ENCODE results near the gene NR4A1.
A peak's percentile ranks its signal among the peaks of the same experiment; 100 is the strongest.

The NR4A1 gene

DNA sequence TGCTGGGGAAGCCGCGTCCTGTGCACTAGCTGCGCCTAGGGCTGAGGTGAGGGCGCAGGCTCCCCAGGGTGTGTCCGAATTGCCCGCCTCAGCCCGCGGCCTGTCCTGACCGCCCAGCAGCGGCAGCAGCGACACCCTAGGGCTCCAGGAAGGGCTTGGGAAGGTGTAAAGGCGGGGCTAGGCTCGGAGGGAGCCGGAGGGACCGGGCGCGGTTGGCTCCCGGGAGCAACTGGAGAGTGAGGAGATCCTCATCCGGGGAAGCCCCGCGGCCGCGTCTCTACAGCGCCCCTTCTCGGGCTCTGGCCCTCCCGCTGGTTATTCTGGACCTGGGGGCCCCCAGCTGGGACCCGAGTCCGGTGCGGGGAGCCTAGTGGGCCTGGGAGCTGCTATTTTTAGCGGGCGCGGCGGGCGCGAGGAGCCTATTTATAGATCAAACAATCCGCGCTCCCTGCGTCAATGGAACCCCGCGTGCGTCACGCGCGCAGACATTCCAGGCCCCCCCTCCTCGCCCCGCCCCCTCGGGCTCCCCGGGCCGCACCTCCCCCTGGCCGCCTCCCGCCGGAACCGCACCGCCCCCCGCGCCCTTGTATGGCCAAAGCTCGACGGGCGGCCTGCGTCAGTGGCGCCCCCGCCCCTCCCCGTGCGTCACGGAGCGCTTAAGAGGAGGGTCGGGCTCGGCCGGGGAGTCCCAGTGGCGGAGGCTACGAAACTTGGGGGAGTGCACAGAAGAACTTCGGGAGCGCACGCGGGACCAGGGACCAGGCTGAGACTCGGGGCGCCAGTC lies at the start of gene NR4A1:
TSS of gene NR4A1 (plus strand) at position 685 of the 784 bp plus-strand sequence. CDS start 2,887 bp downstream, outside the sequence.
- DNase-seq = peak; percentile 34 to 91

DNA sequence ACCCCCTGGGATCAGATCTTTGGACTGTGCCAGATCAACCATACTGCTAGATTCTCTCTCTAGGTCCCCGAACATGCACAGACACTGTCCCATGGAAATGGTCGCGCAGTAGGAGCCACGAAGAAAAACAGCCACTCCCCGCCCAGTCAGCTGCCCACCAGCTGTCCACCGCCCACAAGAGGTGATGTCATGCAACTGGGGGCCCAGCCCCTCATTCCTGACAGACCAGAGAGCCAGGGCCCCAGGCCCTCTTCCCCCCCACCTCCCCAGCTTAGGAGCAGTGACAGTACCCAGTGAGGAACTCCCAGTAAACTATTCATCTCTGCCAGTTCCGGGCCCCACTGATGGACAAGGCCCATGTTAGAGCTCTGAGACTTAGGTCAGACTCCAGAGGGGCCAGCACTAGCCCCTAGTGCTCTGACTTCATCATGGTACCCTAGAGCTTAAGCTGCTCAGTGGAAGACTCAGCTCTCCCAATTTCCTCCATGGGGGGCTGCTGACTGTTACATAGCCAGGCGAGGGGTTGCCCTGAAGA lies 48.2 kb upstream of the NR4A1 start:
- DNase-seq = no peak

DNA sequence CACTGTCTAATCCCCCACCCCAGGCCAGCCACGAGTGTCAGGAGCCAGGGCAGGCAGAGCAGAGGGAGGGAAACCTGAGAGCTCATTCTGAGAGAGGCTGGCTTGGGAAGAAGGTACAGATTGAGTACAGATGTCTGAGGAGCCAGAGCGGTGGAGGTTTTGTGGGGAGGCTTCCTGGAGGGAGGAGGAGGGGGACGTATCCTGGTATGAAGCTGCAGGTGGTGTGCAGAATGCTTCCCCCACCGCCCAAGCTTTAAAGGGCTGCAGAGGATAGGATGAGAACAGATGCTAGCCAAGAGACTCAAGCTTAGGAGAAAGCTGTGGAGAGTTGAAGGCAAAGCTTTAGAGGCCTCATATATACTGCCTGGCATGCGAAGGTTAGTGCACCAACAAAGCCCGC lies 47.7 kb upstream of the NR4A1 start:
- no peak for DNase-seq

DNA sequence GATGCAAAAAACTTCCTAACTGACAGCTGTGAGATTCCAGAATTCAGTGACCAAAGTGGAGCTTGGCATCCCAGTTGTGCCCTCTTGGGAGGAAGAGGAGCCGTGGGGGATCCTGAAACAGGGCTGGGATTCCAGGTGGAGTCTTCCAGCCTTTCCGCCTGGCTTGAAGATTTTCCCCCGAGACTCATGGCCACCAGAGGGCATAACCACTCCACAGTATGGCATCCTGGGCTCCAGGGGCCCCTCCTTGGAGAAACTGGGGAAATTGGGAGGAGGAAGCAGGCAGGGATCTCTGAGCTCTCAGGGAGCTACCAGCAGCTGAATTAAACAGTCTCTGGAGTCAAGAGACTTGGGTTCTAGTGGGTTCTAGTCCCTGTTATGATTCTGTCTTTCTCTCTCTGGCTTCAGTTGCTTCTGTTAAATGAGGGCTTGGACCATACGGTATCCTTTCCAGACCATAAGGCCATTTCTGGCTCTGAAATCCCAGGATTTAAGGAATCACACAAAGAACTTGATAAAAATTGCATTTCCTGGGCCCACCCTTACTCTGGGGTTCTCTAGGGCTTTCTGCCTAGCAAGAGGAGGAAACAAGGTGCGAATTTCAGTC lies 47.1 kb upstream of the NR4A1 start:
- no peak for DNase-seq

DNA sequence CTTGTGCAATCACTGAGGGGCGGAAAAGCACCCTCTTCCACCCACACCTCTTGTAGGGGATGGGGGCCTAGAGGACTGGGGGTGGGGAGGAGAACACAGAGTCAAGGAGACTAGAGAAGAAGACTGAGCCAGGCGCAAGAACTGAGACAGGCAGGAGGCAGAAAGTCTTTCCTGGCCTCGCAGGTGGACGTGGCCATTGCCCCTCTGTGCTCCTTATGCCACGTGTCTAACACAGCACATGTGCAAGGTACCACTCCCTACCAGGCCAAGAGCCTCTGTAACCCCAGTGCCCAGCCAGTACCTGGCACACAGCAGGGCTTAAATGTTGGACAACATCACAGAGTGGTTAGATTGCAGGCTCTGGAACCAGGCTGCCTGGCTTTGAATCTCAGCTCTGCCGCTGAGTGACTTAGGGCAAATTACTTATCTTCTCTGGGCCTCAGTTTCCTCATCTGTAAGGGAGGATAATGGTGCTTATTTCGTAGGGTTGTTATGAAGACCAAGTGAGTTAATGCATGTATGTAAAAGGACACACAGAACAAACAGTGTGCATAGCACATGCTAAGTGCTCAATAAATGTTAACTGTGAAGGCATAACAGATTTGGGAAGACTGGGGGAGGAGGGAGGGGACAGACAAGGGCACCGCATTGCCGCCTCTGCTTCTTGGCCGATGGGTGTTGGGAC lies 45.9 kb upstream of the NR4A1 start:
- DNase-seq = no peak

DNA sequence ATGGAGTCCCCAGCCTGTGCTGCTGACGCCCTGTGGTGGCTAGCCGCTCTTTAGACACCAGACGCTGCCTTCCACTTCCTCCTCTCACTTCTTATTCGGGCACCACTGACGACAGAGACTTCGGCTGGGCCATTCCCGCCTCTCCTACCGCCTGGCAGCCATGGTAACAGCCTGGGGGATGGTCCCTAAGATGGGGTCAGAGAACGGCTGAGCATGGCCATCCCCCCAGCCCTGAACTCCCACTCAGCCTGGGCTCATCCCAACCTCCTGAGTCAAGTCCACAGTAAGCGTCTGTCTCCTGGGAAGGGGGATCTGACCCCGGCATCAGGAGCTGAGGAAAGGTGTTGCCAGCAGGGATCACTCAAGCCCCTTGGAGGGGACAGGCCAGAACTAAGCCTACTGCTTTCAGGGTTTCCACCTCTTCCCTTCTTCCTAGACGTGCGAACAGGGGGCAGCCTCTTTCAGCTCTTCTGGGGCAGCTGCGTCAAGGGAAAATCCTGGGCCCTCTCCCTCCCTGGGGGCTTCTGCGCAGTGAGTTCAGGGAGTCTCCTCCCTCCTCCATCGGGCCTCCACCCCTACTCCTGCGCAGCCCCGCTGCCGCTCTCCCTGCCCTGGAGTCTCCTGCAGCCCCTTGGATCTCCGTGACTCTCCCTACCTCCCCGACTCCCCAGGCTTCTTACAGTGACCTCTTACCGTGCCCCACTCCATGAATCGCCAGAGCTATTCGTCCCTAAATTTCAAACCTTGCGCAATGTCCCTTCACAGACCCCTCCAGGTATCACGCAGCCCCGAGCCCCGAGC lies 45.1 kb upstream of the NR4A1 start:
- peak; percentile 31 to 38 for DNase-seq

DNA sequence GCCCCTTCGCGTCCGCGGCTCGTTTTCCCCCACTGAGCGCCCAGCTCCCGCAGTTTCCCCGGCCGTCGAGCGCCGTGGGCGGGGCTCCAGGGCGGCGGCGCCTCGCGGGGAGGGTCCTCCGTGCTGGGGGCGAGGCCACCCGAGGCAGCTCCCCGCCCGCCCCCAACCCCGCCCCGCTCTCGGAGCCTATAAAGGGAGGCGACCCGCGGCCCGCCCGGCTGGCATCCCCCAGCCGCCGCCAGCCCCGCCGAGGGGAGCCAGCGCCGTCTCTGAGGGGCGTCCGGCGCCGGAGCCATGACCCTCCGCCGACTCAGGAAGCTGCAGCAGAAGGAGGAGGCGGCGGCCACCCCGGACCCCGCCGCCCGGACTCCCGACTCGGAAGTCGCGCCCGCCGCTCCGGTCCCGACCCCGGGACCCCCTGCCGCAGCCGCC lies 44.5 kb upstream of the NR4A1 start, which contains the start of gene TAMALIN:
TSS of gene TAMALIN (plus strand) at position 221 of the 432 bp plus-strand sequence. CDS start at position 295, 74 bp downstream.
- peak in 1 of 2 donors; percentile 79 for DNase-seq

DNA sequence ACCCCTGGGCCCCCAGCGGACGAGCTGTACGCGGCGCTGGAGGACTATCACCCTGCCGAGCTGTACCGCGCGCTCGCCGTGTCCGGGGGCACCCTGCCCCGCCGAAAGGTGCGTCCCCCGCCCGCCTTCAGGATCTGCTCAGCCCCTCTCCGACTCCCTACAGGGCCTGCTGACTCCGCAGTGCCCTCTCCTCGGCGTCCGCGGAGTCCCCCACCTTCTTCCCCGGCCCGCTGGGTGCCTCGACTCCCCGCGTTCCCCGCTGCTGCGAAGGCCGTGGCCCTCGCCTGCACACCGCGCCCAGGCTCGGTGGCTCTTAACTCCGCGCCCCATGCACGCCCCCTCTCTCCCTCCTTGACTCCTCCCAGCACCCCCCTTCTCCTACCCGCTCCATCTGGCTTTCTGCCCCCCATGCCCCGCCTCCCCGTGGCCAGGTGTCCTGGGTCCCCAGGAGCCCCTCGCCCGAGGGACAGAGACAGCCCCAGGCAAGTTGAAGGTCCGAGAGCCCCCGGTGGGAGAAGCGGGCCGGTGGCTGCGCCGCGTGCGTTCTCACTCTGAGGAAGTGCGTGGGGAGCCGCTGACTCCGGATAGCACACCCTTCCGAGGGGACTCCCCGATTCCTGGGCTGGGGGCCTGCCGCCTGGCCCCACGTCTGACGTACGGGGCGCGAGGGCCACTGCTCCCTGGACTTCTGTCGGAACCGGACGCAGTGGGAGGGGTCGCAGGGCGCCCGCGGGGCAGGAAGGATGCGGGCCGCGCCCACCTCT lies 43.9 kb upstream of the NR4A1 start:
- peak in 1 of 2 donors; percentile 58 for DNase-seq

DNA sequence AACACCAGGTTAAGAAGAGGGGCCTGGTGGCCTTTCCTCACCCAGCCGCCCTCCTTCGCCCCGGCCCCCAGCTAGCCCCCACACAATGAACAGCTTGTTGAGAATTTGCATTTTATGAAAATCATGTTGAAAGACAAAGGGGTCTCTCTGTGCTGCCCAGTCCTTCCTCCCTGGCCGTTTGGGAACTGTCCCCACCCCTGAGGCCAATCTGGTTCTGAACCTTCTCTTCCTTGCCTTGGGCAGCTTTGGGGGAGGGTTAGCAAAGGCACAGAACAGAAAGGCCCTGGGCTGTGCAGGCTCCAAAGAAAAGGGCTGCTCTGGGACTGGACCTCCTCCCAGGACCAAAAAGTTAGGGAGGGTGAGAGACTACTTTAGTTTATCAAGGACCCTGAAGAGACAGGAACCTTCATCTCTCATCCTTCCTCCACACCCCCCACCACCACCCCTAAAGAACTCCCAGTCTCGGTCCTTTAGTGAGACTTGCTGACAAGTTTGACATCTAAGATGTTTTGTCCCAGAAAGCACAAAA lies 43.2 kb upstream of the NR4A1 start:
- no peak for DNase-seq

DNA sequence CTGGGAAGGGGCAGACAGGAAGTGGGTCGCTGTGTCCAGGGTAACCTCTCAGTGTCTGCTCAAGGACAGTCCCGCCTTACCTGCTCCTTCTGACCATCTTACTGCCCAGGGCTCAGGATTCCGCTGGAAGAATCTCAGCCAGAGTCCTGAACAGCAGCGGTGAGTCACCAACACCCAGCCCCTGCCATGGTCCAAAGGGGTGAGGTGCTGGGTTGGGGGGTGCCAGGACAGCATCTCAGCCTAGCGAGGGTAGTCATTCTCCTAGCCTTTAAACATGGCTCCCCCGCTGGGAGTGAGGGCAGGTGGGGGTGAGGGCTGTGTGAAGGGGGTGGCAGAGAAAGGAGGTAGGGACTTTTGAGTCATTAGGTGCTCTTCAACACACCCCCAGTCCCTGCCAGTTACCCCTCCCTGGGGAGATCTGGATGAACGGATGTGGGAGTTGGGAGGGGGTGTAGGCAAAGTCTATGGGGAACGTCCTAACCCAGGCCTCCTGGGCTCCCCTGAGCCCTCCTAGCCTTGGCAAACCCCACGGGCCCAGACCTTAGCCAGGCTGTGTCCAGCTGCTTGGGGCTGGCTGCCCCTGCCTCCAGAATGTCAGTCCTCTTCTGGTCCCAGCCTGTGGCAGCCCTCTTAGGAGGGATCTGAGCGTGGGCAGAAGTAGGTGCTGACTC lies 42.0 kb upstream of the NR4A1 start:
- no peak for DNase-seq

DNA sequence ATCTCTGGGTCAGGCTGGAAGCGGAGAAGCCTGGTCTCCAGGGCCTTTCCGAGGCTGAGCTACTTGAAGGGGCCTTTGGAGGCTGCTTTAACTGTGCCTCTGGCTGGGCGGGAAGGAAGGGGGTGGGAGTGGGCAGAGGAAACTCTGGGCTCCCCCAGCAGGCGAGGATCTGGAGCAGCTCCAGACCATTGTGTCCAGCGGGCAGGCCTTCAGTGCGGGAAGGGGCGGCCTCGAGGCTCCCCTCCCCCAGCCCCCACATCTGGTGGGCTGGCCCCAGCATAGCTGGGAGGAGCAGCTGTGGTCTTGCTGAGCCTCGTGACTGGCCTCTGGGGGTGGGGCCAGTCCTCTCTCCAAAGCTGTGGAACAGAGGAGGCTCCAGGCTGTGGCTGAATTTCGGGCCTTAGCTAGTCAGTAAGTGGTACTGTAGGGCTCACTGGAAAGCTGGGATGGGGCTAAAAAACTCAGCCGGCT lies 41.1 kb upstream of the NR4A1 start:
- DNase-seq = no peak

DNA sequence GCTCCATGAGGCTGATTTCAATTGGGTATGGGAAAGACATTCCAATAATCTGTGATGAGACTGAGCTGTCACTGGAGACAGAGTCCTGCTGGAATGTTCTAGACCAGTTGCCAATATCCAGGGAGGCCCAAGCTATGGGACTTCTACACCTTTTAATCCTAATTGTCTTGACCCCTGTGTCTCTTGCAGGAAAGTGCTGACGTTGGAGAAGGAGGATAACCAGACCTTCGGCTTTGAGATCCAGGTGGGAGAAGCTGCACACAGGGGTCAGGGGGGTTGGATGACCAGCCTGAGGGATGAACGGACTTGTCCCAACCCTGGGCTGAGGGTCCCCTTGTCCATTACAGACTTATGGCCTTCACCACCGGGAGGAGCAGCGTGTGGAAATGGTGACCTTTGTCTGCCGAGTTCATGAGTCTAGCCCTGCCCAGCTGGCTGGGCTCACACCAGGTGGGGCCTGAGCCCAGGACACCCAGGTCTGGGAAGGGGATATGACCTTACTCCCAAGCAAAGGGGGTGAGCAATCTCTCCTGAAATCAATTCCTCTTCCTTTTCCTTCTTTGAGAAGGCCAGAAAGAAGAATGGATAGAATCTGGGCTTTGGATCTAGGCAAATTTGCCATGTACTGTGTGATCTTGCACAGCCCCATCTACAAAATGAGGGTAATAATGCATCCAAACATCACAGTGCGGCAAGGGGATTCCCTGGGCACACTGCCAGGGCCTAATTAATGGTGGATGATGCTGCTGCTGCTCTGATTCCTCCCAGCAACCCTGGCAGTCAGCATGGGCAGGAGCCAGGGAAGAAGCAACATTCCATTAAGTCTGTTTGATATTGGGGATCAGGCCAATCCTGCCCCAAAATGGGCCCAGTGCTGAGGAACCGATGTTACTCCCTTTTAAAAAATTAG lies 40.3 kb upstream of the NR4A1 start:
- no peak for DNase-seq

DNA sequence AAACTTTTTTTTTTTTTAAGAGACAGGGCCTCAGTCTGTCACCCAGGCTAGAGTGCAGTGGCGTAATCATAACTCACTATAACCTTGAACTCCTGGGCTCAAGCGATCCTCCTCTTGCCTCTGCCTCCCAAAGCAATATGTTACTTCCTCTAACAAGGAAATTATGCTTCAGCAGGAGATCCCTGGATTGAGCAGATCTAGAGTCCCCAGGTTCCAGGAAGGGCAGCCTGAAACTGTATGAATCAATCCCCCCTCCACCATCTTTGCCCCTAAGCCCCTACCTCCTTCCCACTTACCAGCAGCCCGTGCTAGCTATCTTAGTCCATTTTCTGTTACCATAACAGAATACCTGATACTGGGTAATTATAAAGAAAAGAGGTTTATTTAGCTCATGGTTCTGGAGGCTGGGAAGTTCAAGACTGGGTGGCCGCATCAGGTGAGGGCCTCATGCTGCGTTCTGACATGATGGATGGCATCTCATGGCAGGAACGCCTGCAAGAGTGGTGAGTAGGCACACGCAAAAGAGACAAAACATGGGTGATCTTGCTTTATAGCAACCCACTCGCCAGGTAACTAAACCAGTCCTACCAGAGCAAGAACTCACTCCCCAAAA lies 39.5 kb upstream of the NR4A1 start:
- DNase-seq = no peak

DNA sequence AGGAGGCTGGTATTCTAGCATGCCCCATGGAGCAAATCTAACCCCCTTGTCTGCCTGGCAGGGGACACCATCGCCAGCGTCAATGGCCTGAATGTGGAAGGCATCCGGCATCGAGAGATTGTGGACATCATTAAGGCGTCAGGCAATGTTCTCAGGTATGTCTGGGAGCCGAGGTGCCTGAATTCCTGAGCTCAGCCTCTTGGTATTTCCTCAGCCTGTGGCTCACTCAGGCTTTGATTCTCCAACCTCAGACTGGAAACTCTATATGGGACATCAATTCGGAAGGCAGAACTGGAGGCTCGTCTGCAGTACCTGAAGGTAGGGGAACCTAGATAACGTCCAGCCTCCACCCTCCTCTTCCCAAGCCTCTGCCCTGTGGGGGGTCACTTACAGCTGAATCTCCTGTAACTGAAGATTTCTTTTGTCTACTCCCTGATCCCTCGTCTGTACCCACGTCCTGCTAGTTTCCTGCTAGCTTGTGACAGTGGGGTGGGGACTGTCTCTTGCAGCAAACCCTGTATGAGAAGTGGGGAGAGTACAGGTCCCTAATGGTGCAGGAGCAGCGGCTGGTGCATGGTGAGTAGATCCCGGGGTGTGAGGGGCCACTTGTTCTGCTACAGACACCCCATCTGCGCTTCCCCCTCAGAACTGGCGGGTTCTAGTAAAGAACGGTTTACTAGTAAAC lies 37.5 kb upstream of the NR4A1 start:
- no peak for DNase-seq

DNA sequence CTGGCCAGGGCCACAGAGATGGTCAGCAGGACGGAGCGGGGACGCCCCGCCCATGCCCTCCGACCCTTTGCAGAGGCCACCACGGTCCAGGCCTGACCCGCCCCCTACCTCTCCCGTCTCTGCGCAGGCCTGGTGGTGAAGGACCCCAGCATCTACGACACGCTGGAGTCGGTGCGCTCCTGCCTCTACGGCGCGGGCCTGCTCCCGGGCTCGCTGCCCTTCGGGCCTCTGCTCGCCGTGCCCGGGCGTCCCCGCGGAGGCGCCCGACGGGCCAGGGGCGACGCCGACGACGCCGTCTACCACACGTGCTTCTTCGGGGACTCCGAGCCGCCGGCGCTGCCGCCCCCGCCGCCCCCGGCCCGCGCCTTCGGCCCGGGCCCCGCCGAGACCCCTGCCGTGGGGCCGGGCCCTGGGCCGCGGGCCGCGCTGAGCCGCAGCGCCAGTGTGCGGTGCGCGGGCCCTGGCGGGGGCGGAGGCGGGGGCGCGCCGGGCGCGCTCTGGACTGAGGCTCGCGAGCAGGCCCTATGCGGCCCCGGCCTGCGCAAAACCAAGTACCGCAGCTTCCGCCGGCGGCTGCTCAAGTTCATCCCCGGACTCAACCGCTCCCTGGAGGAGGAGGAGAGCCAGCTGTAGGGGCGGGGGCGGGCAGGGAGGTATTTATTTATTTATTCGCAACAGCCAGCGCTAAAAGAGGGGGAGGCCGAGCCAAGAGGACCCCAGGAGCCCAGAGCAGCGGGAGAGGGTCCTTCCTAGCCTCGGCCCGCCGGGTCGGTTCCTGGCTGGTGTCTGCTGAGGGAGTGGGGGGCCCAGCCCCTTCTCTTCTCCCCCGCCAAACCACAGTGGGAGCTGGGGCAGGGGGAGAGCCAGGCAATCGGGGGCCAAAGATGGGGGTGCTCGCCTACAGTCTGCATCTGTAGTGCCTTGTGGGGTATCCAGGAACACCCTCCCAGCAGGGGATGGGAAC lies 36.4 kb upstream of the NR4A1 start:
- no peak for DNase-seq

DNA sequence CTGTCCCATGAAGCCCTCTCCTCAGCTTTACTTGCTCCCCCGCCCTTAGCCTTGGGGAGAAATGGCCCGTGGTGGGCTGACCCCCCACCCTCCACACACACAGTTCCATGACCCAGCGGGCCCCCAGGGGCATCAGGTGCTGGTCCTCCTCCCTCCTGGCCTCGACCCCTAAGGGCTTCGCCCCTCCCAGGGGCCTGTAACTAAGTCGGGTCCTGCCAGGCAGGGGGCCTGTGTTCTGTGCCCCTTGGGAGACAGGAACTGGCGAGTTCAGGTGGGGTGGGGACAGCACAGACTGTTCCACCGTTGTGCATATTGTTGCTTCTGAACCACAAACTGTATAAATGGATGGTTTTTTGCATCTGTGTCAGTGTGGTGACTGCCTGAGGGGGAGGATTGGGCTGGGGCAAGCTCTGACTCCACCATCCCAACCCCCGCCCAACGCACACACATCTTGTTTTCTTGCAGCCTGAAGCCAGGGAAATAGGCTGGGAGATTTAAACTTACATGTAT lies 35.7 kb upstream of the NR4A1 start:
- no peak for DNase-seq

DNA sequence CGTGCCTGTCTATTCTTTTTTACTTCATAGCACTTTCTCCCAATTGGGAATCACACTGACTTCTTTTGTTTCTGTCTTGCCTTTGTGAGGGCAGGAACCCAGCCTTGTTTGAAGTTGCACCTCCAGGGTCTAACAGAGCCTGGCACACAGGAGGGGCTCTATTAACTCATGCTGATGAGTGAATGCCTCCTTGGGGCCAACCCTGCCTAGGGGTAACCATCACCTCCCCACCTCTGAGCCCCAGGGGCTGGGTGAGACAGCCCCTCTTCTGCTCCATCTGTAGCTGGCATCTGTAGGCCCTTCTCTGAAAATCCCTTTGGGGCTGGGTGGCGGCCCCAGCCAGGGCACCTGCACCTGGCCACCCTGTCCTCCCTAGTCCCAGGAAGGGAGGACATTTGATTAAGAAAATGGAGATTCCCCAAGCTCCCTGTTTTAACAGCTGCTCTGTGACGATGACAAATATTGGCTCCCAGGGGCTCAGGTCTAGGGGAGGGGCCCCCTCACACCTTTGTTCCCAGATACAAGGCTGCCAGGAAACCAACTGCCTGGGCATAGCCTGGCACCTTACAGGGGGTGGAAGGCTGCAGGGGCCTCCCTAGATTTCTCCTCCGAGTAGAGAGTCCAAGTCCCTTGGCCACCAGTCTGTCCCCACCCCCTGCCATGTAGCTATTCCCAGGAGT lies 32.7 kb upstream of the NR4A1 start:
- DNase-seq = no peak
